ENCODE data around the gene GRAMD2B. TPM values are rescaled to one million over a fixed set of nuclear protein-coding genes. Genes with fewer than 3 reads are reported as not detected.
"Not testable (repeated sequence)": the region's sequence is repeated elsewhere in the genome, so short reads cannot be mapped to it uniquely, and the experiment has no call there.

The GRAMD2B gene
- 9.4 and 13.3 TPM in 2 replicates for total RNA-seq

- DNase-seq (ENCODE audit: low read depth in 2 of 2): peak; percentile 72 to 93
Measured at GRCh38 chr5:126422994-126423788, at the start of gene GRAMD2B. TSS of gene GRAMD2B (plus strand) at chr5:126423409. CDS start at chr5:126423607, 198 bp downstream.

- no peak for DNase-seq (ENCODE audit: low read depth in 2 of 2)
Measured at GRCh38 chr5:126374109-126374416, 49.1 kb upstream of the GRAMD2B start.

GRCh38 chr5:126376443-126376842 lies 46.8 kb upstream of the GRAMD2B start:
- DNase-seq (ENCODE audit: low read depth in 2 of 2): no peak

GRCh38 chr5:126377424-126377823 lies 45.8 kb upstream of the GRAMD2B start:
- DNase-seq (ENCODE audit: low read depth in 2 of 2): peak in 1 of 2 donors; percentile 38

- DNase-seq (ENCODE audit: low read depth in 2 of 2): not testable (repeated sequence)
Measured at GRCh38 chr5:126380316-126380715, 42.9 kb upstream of the GRAMD2B start.

- no peak for DNase-seq (ENCODE audit: low read depth in 2 of 2)
Measured at GRCh38 chr5:126383246-126383645, 40.0 kb upstream of the GRAMD2B start.

- no peak for DNase-seq (ENCODE audit: low read depth in 2 of 2)
Measured at GRCh38 chr5:126383776-126384175, 39.4 kb upstream of the GRAMD2B start.

- no peak for DNase-seq (ENCODE audit: low read depth in 2 of 2)
Measured at GRCh38 chr5:126384985-126385384, 38.2 kb upstream of the GRAMD2B start.

- DNase-seq (ENCODE audit: low read depth in 2 of 2): no peak
Measured at GRCh38 chr5:126385524-126386502, 37.4 kb upstream of the GRAMD2B start.

GRCh38 chr5:126389179-126389578 lies 34.0 kb upstream of the GRAMD2B start:
- DNase-seq (ENCODE audit: low read depth in 2 of 2): no peak

GRCh38 chr5:126390051-126390450 lies 33.2 kb upstream of the GRAMD2B start:
- DNase-seq (ENCODE audit: low read depth in 2 of 2): no peak

GRCh38 chr5:126391386-126391785 lies 31.8 kb upstream of the GRAMD2B start:
- DNase-seq (ENCODE audit: low read depth in 2 of 2): no peak

GRCh38 chr5:126394211-126394788 lies 28.9 kb upstream of the GRAMD2B start:
- no peak for DNase-seq (ENCODE audit: low read depth in 2 of 2)

- no peak for DNase-seq (ENCODE audit: low read depth in 2 of 2)
Measured at GRCh38 chr5:126395198-126395597, 28.0 kb upstream of the GRAMD2B start.

- no peak for DNase-seq (ENCODE audit: low read depth in 2 of 2)
Measured at GRCh38 chr5:126395605-126396004, 27.6 kb upstream of the GRAMD2B start.

GRCh38 chr5:126396721-126397120 lies 26.5 kb upstream of the GRAMD2B start:
- not testable (repeated sequence) for DNase-seq (ENCODE audit: low read depth in 2 of 2)

GRCh38 chr5:126398791-126399190 lies 24.4 kb upstream of the GRAMD2B start:
- DNase-seq (ENCODE audit: low read depth in 2 of 2): no peak

GRCh38 chr5:126400621-126401251 lies 22.5 kb upstream of the GRAMD2B start:
- no peak for DNase-seq (ENCODE audit: low read depth in 2 of 2)

- DNase-seq (ENCODE audit: low read depth in 2 of 2): peak in 1 of 2 donors; percentile 20
Measured at GRCh38 chr5:126402621-126403555, 20.3 kb upstream of the GRAMD2B start.

GRCh38 chr5:126403876-126404275 lies 19.3 kb upstream of the GRAMD2B start:
- peak; percentile 12 to 56 for DNase-seq (ENCODE audit: low read depth in 2 of 2)
